Right renal pelvis (tissue), 4 donors: ENCODE data around the gene C17orf75. TPM values are rescaled to one million over a fixed set of nuclear protein-coding genes. Genes with fewer than 3 reads are reported as not detected.

ENCODE experiments used
- DNase-seq, 4 donors: peaks; one replicate each; pipeline ENCODE4 v3.0.0-alpha.2; 2013; ENCODE audit warnings: low read depth in 4 of 4, low spot score in 3 of 4, missing footprints in 1 of 4
- polyA plus RNA-seq, 4 donors: library from polyadenylated mRNA; unstranded; fragments of 120-200 nt; gene quantifications; one replicate each; pipeline ENCODE4 v1.2.1, GENCODE V29; 2013; ENCODE audit not compliant: insufficient read length in 4 of 4

The C17orf75 gene
- polyA plus RNA-seq, 4 donors, result 43.0 to 45.3 (median 44.3) TPM

DNA sequence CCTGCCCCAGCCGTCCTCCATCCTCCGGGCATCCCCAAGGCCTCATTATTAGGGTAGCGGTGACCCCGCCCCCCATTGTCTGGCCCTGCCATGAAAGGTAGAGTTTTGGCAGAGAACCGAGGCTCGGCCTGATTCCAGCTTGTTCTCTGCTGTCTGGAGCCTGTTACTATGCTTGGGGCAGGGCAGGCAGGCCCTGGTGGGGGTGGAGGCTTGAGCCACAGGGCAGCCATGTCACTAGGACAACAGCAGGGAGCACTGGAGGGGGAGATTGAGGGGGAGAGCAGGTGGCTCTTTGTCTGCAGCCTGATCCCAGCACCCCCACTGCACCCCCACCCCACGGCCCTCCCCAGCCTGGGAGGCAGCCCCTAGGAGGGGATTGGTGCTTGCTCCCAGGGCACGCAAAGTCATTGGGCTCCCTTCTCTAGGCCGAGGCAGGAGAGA is 60.9 kb downstream of the C17orf75 start:
- no peak for DNase-seq

DNA sequence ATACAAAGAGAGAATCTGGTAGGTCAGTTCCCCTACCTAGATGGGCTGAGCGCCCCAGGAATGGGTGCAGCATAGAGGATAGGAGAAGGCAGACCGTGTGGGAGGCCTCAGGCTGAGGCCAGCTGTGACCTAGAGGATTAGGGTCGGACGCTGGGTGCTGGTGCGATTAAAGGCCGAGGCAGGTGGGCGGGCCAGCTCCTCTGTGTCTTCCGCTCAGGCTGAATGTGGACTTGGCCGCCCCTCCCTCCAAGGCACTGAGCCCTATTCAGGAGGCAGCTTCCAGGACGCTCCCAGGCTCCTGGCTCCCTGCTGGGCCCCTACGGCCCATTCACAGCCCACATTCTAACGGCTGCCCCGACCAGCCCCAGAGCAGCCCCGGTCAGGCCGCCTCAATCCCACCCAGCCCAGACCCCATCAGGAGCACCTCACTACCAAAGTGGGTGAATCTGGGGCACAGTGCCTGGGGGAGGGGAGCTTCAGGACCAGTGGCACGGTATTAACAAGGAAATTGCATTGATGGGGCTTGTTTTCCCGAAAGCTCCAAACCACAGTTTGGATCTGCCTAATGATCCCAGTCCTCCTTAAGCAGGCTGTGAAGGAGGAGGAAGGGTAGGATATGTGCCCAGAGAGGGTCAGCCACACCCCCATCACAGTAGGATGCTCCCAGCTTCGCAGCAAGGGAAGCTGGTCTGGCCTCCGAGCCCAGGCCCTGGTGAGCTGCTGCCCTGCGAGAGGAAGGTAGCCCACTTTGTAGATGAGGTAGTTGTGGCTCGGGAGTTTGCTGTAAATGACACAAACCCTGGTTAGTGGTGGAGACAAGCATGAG is 61.9 kb downstream of the C17orf75 start:
- no peak for DNase-seq

DNA sequence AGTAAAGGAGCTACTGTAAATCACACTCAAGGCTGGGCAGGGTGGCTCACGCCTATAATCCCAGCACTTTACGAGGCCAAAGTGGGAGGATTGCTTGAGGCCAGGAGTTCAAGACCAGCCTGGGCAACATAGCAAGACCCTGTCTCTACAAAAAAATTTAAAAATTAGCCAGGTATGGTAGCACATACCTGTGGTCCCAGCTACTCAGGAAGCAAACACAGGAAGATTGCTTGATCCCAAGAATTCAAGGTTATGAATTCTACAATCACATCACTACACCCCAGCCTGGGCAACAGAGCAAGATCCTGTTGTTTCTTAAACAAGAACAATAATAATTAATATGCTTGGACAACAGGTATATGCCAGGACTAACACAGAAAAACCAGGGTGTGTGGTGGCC is 63.2 kb downstream of the C17orf75 start:
- no peak for DNase-seq

Other genes starting within 250 kb of the C17orf75 start
- 10 to 100 TPM; 47.6 to 61.2 (median 57.3) TPM for gene RHOT1, start 199.7 kb downstream of the C17orf75 start, polyA plus RNA-seq
- gene RHBDL3, start 76.3 kb downstream of the C17orf75 start, polyA plus RNA-seq, result 1 to 10 TPM; 1.5 to 1.8 (median 1.5) TPM
- 100 to 1,000 TPM; 189 to 228 (median 224) TPM for gene ZNF207, start 8.0 kb upstream of the C17orf75 start, polyA plus RNA-seq
- gene PSMD11, start 102.3 kb upstream of the C17orf75 start, polyA plus RNA-seq, result 100 to 1,000 TPM in 2 of 4 donors, 10 to 100 TPM in 2; 94.9 to 116 (median 100) TPM
- 1 to 10 TPM; 4.9 to 5.5 (median 4.9) TPM for gene CDK5R1, start 144.8 kb upstream of the C17orf75 start, polyA plus RNA-seq